NCI-H446 (cell line): ENCODE data around the gene TP53.

ENCODE experiments used
- DNase-seq, 2 experiments: peaks; one replicate each; lab custom pipeline; 2025; lab: John Stamatoyannopoulos, UW

Gene TP53

GRCh38 chr17:7706631-7707354 lies 19.5 kb upstream of the TP53 start:
- no peak for DNase-seq

GRCh38 chr17:7705269-7706255 lies 18.3 kb upstream of the TP53 start:
- no peak for DNase-seq

GRCh38 chr17:7704601-7705268 lies 17.4 kb upstream of the TP53 start, which contains the start of gene EFNB3:
Gene EFNB3, plus strand, starts transcription at chr17:7705202. Its CDS starts 397 bp downstream, at chr17:7705599.
- peak in 1 of 2 experiments; percentile 58 for DNase-seq

- DNase-seq, result no peak
These were observed 16.5 kb upstream of the TP53 start for GRCh38 chr17:7703584-7704479.

GRCh38 chr17:7702776-7703175 lies 15.5 kb upstream of the TP53 start:
- DNase-seq, result no peak

GRCh38 chr17:7701681-7702080 lies 14.4 kb upstream of the TP53 start:
- no peak for DNase-seq

GRCh38 chr17:7700510-7700909 lies 13.2 kb upstream of the TP53 start:
- no peak for DNase-seq

GRCh38 chr17:7697828-7698588 lies 10.7 kb upstream of the TP53 start:
- no peak for DNase-seq

- DNase-seq, result no peak
These were observed 8.3 kb upstream of the TP53 start for GRCh38 chr17:7695586-7695985.

- DNase-seq, result no peak
These were observed 1.6 kb upstream of the TP53 start for GRCh38 chr17:7688808-7689316.

GRCh38 chr17:7687908-7688807 lies 868 bp upstream of the TP53 start, which contains the start of gene WRAP53:
Gene WRAP53, plus strand, starts transcription at chr17:7688477. Its CDS starts 172 bp downstream, at chr17:7688649.
- DNase-seq, result peak; percentile 95 to 98

- peak; percentile 85 to 90 for DNase-seq
These were observed 843 bp downstream of the TP53 start for GRCh38 chr17:7686222-7687071.

GRCh38 chr17:7685533-7686221 lies 1.6 kb downstream of the TP53 start:
- DNase-seq, result peak; percentile 90 to 91

GRCh38 chr17:7684851-7685532 lies 2.3 kb downstream of the TP53 start:
- DNase-seq, result no peak

GRCh38 chr17:7677388-7678067 lies 9.8 kb downstream of the TP53 start:
- no peak for DNase-seq

GRCh38 chr17:7676533-7676932 lies 10.8 kb downstream of the TP53 start:
- DNase-seq, result no peak
